Body of pancreas (tissue), 4 donors: ENCODE measurements around the gene PPIP5K1.

Source experiments
- POLR2A ChIP-seq, 3 donors: fragments of 450-650 bp; IDR thresholded peaks; one replicate each; pipeline ENCODE4 v1.6.1; 2016; ENCODE audit warnings: antibody characterized with exemption in 3 of 3, mild to moderate bottlenecking in 2 of 3
- TF ChIP-seq, protein P1 (sequence below), 7 experiments: fragments of 450-650 bp in 4 of 7; fragments of 200-600 bp in 3 of 7; sonication (generic) in 3 of 7; IDR thresholded peaks; one replicate each; pipeline ENCODE4 v1.5.1; 2016 to 2019; ENCODE audit warnings: antibody characterized with exemption in 7 of 7

- TF ChIP-seq, protein P1, sequence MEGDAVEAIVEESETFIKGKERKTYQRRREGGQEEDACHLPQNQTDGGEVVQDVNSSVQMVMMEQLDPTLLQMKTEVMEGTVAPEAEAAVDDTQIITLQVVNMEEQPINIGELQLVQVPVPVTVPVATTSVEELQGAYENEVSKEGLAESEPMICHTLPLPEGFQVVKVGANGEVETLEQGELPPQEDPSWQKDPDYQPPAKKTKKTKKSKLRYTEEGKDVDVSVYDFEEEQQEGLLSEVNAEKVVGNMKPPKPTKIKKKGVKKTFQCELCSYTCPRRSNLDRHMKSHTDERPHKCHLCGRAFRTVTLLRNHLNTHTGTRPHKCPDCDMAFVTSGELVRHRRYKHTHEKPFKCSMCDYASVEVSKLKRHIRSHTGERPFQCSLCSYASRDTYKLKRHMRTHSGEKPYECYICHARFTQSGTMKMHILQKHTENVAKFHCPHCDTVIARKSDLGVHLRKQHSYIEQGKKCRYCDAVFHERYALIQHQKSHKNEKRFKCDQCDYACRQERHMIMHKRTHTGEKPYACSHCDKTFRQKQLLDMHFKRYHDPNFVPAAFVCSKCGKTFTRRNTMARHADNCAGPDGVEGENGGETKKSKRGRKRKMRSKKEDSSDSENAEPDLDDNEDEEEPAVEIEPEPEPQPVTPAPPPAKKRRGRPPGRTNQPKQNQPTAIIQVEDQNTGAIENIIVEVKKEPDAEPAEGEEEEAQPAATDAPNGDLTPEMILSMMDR (IDR thresholded peaks at IDR 0.05), result no peak
- no peak for TF ChIP-seq POLR2A (IDR thresholded peaks at IDR 0.05)
Observed at GRCh38 chr15:43527802-43528541, 62.0 kb downstream of the PPIP5K1 start.
